ENCODE results near the gene SMIM43.

DNA sequence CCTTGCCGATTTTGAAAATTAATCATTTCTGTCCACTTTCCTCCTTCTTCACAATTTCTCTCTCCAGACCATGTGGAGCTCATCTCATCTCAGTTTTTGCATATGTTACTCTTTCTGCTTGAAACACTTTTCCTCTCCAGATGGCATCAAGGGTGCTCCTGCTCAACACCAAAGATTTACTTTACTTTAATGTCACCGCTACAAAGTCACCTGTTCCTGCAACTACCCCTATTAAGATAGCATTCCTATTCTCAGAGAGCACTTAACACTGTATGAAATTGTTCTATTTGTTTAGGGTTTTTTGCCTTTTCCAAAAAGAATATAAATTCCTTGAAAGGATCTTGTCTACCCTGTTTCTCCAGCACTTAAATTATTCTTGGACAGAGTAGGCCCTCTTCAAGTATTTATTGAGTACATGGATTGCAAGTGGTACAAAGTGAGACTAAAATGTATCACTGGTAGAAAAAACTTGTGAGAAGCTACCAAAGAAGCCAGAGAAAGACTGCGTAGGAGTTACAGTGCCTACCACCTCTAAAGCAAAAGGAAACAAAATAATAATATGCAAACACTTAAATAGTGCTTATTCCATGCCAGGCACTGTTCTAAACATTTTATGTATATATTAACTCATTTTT is 35.0 kb upstream of the SMIM43 start:
- TF ChIP-seq, protein P1, sequence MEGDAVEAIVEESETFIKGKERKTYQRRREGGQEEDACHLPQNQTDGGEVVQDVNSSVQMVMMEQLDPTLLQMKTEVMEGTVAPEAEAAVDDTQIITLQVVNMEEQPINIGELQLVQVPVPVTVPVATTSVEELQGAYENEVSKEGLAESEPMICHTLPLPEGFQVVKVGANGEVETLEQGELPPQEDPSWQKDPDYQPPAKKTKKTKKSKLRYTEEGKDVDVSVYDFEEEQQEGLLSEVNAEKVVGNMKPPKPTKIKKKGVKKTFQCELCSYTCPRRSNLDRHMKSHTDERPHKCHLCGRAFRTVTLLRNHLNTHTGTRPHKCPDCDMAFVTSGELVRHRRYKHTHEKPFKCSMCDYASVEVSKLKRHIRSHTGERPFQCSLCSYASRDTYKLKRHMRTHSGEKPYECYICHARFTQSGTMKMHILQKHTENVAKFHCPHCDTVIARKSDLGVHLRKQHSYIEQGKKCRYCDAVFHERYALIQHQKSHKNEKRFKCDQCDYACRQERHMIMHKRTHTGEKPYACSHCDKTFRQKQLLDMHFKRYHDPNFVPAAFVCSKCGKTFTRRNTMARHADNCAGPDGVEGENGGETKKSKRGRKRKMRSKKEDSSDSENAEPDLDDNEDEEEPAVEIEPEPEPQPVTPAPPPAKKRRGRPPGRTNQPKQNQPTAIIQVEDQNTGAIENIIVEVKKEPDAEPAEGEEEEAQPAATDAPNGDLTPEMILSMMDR (IDR thresholded peaks at IDR 0.05) = no peak
- no peak for TF ChIP-seq EZH2 (IDR thresholded peaks at IDR 0.05; ENCODE audit: borderline replicate concordance, insufficient read depth, low read depth, low read length, poor library complexity, severe bottlenecking)

Data from B cell (primary cell).